HG02759 (cell line): ENCODE results near the gene OMA1.
"Not testable (repeated sequence)": the region's sequence is repeated elsewhere in the genome, so short reads cannot be mapped to it uniquely, and the experiment has no call there.

ENCODE experiments used
- ATAC-seq: cut with Tn5 transposase; IDR thresholded peaks from one replicate; pipeline ENCODE4 v1.9.1; 2021; ENCODE audit warnings: mild to moderate bottlenecking, moderate library complexity; ENCODE audit not compliant: unreplicated experiment

The OMA1 gene

DNA sequence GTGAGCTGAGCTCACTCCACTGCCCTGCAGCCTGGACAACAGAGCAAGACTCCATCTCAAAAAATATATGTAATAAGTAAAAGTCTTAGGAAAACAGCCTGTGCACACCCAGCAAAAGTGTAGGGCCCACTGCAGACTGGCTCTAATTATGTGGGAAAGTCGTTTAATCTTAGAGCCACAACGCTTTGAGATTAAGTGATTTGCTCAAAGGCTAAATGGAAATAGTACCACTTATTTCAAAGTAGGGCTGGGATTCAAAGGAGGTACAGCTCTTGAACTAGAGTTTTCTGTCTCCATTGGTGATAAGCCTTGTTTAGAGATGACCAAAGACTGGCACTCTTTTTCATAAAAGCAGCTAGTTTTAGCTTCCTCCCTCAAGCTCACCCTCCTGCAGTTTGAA, 28.3 kb upstream of the OMA1 start:
- no peak for ATAC-seq

GRCh38 chr1:58573705-58574591, 27.4 kb upstream of the OMA1 start:
- ATAC-seq = peak; percentile 95

GRCh38 chr1:58573138-58573537, 26.6 kb upstream of the OMA1 start:
- no peak for ATAC-seq

DNA sequence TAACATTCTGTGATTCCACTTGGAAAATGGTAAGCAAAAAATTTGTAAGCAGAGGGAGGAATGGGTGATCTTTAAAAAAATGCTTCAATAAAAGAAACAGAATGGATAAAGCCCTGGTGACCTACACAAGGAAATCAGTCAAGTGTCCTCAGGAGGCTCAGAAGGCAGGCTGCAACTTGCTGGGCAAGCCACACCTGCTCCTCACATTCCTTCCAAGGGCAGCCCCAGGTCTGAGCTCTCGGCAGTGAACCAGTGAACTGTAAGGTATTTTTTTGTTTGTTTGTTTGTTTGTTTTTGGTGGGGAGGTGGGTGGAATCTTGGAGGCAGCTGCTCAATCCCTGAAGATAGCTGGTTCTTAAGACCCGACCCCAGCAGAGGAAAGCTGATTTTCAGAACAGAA, 26.2 kb upstream of the OMA1 start:
- ATAC-seq = no peak

DNA sequence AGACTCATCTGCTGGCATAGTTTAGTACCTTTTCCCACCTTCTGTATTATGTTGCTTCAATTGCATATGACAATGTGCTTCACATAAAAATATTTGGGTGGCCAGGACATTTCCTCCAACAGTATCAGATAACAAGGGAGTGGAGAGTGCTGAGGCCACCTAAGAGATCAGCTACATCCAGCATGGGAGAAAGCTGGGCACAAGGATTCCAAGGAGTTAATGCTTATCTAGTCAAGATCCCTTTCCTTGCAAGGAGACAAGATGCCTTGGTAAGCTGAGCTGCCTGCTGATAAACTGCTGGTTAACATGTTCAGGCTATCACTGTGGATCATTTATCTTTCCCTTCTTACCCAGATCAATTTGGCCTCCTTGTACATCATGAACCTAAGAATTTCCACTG, 25.1 kb upstream of the OMA1 start:
- no peak for ATAC-seq

DNA sequence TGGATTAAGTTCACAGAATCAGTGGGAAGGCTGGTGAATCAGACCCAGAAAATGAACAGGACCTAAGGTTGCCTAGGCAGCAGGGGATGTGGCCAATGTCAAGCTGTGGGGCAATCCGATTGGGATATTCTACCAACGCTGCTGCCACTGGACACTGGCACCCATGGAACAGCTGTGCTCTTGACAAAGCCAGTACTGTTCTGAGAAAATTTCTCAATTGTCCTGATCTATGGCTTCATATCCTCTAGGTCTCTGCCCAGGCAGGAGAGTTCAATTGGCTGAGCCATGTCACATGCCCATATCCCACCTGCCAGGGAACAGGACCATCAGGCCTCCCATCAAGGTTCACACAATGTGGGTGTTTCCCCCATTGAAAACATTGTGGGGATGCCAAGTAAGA, 24.3 kb upstream of the OMA1 start:
- no peak for ATAC-seq

- ATAC-seq = no peak
Observed at GRCh38 chr1:58570094-58570493, 23.6 kb upstream of the OMA1 start.

DNA sequence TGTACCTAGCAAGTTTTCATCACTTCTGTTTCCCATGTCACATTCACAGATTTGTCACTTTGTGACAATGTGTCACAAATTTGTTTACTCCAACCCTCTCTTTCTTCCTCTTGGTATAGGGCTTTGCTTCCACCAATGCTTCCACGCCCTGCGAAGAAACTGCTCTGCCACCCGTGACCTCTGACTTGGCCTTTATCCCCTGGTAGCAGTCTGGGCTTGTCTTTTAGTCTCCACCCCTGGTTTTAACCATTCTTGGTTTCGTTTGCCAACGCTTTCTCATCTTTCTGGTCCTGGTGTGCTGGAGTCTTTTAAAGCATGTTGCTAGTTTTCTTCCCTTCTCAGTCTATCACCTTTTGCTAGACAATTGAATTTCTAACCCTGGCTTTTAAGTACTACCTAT, 22.4 kb upstream of the OMA1 start:
- no peak for ATAC-seq

DNA sequence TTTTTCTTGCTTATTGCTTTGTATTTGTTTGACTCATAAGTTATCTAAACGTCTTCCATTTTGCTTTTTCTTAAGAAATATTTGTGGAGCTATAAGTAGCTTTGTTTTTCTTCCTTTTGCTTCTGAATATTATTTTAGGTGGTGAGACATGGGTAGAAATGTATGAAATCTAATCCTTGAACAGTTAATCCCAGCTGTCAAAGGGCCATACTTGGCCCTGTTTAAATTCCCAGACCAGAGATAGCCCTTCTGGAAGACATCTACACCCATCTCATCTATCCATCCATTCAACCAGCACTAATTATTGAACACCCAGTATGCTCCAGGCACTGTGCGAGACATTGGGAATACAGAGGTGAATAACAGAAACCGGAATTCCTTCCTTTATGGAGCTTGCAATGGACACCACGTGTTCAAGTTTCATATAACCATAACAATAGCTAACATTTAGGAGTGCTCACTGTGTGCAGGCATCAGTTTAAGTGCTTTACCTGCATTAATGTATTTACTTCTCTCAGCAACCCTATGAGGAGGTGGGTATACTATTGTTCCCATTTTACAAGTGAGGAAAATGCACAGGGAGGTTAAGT, 21.8 kb upstream of the OMA1 start:
- no peak for ATAC-seq

GRCh38 chr1:58566339-58566738, 19.8 kb upstream of the OMA1 start:
- no peak for ATAC-seq

DNA sequence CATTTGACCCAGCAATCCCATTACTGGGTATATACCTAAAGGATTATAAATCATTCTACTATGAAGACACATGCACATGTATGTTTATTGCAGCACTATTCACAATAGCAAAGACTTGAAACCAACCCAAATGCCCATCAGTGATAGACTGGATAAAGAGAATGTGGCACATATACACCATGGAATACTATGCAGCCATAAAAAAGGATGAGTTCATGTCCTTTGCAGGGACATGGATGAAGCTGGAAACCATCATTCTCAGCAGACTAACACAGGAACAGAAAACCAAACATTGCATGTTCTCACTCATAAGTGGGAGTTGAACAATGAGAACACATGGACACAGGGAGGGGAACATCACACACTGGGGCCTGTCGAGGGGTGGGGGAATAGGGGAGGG, 17.2 kb upstream of the OMA1 start:
- ATAC-seq = not testable (repeated sequence)

DNA sequence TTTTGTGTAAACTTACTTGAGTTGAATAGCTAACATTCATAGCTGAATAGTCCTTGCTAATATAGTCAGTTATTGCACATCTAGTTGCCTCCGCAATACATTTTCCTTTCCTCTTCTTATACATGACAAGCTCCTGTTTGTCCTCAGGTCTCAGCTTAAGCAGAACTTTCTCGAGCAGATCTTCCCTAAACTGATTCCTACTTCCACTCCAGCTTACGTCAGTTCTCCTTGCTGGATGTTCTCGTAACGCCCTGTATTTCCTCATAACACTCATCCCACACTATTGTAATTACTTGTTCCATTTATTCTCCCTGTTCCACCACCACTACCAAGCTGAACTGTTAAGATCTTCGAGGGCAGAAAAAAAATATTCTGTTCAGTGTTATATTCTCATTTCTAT, 15.1 kb upstream of the OMA1 start:
- ATAC-seq = no peak

DNA sequence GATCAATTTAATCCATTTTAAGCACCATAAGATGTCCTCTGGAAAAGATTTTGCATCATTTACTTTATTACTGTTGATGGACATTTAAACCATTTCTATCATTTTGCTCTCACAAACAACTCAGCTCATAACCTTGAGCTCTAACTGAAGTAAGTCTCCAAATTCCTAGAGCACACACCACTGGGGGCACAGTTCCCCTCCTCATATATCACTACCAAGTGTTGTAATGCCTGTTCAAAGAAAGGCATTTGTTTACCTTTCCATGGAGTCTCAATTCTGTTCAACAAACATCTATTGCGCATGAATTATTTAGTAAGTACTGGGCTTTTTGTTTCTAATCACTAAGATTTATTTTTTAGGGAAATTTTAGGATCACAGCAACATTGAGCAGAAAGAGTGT, 8.9 kb upstream of the OMA1 start:
- ATAC-seq = no peak

- no peak for ATAC-seq
Observed at GRCh38 chr1:58551186-58552140, 4.9 kb upstream of the OMA1 start.

GRCh38 chr1:58549291-58549690, 2.8 kb upstream of the OMA1 start:
- not testable (repeated sequence) for ATAC-seq

DNA sequence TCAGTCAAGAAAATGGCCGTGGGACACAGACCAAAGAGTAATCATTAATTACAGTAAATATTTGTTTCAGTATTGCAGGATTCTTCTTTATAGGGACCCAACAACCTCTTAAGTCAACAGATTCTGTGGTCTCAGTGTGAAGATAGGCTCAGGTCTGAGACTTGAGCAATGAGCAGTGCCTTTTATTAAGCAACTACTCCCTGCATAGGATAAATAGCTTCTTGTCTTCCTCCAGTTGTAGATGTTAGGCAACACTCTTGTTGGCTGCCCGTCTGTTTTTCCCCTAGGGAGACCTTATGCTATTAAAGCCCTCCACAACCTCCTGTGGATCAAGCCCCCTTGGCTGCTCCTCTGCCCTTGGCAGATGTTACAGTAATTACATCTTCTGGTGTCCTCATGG, 1.8 kb upstream of the OMA1 start:
- no peak for ATAC-seq

GRCh38 chr1:58545591-58546519, 671 bp downstream of the OMA1 start:
- ATAC-seq = peak; percentile 52

DNA sequence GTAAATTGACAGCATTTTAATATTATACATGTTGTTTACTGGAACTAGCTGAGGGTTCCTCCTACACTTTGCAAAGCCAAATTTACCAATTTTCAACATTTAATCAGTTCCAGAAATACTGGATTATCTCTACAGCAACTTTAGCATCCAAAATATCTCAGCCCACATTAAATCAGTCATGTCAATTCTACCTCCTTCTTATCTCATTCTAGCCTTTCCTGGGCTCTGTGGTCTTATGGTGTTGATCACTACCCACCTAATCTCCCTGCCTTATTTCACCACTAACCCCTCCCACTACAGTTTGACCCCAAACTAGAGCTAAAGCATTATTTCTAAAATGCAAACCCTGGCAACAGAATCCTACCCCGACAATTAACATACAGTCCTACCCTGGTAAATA, 3.3 kb downstream of the OMA1 start:
- no peak for ATAC-seq

- no peak for ATAC-seq
Observed at GRCh38 chr1:58539553-58539952, 7.0 kb downstream of the OMA1 start.

DNA sequence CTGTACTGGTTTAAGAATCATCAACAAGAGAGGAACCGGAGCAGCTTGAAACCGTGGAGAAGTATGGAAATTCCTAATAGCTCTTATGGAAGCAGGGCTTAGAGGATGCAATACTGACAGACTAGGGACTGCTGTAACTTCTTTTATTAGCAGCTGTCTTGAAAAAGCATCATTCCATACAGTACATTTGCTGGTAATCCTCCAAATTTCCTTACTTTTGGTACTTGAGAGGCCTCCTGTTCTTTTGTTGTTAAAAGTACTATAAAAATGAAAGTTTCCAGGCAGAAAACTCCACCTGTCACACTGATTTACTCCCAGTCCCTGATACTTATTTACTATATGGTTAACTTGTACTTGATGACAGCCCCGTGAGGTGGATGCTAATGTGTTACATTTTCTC, 7.7 kb downstream of the OMA1 start:
- ATAC-seq = no peak
